GM12872 (cell line): ENCODE results near the gene XYLB.

ENCODE experiments used
- TF ChIP-seq, protein P1 (sequence below): IDR thresholded peaks from 3 replicates; pipeline ENCODE4 v1.5.1; 2011; ENCODE audit warnings: low read depth, mild to moderate bottlenecking, low read length, moderate library complexity; ENCODE audit not compliant: insufficient read depth

The XYLB gene

DNA sequence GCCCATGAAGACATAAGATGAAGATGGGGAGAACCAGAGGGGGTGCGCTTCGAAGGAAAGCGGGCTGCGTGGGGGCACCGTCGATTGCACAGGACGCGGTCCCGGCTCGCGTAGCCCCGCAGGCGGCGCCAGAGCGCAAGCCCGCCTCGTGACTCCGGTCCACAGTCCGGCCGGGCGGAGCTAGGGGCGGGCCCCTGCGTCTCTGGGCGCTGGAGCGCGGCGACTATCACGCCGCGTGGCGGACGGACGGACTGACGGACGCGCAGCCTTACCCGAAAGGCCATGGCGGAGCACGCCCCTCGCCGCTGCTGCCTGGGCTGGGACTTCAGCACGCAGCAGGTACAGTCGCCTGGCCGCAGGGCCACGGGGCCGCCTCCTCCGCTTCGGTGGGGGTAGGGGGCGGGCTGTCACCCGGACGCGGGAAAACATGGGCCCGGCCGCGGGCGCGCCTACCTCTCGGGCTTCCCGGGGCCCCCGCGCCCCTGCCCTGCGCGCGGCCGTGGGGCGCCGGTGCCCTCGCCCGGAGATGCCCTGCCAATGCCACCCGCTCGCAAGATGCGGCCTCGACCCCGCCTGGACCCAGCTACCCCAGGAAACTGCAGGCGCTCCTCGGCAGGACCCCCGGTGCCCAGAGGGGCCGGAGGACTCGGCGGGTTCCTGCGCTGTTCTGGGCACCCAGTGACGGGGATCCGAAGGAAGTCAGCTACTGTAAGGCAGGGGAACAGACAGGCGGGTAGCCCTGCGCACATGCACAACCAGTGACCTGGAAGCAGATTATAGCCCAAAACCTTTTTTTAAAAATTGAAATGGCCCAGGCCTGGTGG lies at the start of gene XYLB:
Gene XYLB, plus strand, starts transcription at position 199 of the 824 bp plus-strand sequence. Its CDS starts 84 bp downstream, at position 283.
- TF ChIP-seq, protein P1, sequence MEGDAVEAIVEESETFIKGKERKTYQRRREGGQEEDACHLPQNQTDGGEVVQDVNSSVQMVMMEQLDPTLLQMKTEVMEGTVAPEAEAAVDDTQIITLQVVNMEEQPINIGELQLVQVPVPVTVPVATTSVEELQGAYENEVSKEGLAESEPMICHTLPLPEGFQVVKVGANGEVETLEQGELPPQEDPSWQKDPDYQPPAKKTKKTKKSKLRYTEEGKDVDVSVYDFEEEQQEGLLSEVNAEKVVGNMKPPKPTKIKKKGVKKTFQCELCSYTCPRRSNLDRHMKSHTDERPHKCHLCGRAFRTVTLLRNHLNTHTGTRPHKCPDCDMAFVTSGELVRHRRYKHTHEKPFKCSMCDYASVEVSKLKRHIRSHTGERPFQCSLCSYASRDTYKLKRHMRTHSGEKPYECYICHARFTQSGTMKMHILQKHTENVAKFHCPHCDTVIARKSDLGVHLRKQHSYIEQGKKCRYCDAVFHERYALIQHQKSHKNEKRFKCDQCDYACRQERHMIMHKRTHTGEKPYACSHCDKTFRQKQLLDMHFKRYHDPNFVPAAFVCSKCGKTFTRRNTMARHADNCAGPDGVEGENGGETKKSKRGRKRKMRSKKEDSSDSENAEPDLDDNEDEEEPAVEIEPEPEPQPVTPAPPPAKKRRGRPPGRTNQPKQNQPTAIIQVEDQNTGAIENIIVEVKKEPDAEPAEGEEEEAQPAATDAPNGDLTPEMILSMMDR = peak; percentile 89

DNA sequence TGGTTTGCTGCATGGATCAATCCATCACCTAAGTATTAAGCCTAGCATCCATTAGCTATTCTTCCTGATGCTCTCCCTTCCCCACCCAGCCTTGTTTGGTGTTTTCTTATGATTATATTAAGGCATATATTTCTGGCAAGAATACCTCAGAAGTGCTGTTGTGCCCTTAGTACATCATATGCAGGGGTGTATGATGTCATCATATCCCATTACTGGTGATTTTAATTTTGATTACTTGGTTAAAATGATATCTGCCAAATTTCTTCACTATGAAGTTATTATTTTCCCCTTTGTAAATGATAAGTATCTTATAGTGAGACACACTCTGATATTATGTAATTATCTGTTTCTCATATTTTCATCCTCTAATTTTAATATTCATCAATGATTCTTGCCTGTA lies 49.0 kb upstream of the XYLB start:
- TF ChIP-seq, protein P1 = no peak

DNA sequence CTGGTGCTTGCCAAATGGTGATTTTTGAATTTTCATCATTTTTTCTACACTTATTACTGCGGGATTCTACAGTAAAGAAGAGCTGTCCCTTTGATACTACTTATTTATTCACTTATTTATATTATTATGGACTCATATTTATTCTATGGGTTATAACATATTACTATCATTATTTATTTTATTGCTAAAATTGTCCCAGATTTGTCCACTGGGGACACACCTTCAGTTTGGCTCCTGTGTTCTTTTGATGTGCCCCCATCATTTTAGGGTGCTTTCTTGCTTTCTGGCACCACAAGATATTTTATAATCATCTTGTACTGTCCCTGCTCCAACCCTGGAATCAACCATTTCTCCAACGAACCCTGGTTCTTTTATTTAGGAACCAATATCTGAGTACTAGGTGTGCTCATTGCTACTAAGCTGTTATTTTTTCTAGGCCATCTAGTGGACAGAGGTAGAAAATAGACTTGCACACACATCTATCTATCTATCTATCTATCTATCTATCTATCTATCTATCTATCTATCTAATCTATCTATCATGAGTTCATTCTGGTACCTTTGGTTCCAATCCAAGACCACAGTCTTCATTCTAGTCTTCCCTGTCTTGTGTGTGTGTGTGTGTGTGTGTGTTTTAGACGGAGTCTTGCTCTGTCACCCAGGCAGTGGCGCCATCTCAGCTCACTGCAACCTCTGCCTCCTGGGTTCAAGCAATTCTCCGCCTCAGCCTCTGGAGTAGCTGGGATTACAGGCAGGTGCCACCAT lies 48.5 kb upstream of the XYLB start:
- TF ChIP-seq, protein P1 = peak; percentile 58

DNA sequence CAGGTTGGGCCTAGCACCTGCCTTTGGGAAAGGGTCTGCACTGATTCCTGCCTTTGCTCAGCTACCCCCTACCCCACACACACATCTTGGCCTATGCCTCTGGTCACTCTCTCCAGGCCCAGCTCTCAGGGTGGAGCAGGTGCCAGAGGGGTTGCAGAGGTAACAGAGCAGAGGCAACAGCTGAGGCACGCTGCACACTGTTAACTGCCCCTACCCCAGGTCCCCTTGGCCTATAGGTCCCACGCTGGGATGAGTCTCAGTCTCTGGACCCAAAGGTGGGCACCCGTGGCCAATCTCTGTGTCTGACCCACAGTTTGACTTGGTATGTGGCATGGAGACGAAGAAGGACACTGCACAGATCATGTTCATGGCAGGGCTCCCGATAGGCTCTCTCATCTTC lies 39.6 kb upstream of the XYLB start:
- TF ChIP-seq, protein P1 = no peak

DNA sequence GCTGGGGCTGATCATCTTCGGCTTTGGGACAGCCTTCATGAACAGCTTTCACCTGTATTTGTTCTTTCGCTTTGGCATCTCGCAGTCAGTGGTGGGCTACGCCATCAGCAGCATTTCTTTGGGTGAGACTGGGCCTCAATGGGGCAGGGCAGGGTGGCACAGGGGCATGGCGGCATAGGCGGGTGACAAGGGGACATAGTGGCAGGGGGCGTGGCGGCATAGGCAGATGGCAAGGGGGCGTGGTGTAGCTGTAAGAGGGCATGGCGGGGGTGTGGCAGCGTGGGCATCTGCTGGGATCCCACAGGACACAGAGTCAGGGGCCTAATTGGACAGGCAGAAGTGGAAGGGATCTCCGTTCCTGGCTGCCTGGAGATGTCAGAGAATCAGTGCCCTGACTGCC lies 39.0 kb upstream of the XYLB start:
- TF ChIP-seq, protein P1 = no peak

DNA sequence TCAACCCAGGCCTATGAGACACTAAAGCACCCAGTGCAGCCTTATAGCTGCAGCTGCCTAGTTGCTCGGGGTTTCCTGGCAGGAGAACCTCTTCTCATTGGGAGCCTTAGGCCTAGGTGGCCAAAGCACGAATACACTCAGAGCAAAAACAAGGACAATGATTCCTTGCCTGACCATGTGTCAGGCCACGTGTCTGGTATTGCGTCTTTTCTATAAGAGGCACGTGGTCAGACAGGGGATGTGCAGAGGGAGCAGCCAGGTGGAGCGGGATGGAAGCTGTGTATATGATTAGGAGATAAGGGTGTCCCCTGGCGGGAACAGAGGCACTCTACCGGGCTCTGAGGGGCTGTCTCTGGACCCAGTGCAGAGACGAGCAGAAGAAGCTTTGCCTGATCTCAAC lies 38.1 kb upstream of the XYLB start:
- TF ChIP-seq, protein P1 = no peak

DNA sequence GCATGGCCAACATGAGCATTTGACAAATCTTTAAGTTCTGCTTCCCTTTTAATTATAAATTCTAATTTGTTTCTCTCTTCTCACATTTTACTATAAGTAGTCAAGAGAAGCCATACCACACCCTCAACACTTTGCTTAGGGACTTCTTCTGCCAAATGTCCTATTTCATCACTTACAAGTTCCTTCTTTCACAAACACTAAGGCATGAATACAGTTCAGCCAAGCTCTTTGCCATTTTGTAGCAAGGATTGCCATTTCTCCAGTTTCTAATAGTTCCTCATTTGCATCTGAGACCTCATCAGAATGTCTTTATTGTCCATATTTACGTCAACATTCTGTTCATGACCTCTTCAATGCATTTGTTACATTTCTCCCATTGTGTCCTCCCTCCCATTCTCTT lies 35.1 kb upstream of the XYLB start:
- TF ChIP-seq, protein P1 = no peak
